Right renal pelvis (tissue), 4 donors: ENCODE data around the gene UNC50. TPM values are rescaled to one million over a fixed set of nuclear protein-coding genes. Genes with fewer than 3 reads are reported as not detected.

ENCODE experiments used
- DNase-seq, 4 donors: peaks; one replicate each; pipeline ENCODE4 v3.0.0-alpha.2; 2013; ENCODE audit warnings: low read depth in 4 of 4, low spot score in 3 of 4, missing footprints in 1 of 4
- polyA plus RNA-seq, 4 donors: library from polyadenylated mRNA; unstranded; fragments of 120-200 nt; gene quantifications; one replicate each; pipeline ENCODE4 v1.2.1, GENCODE V29; 2013; ENCODE audit not compliant: insufficient read length in 4 of 4

UNC50 gene
- polyA plus RNA-seq, 4 donors, result 71.7 to 84.8 (median 75.5) TPM

GRCh38 chr2:98607104-98607503, 1.3 kb upstream of the UNC50 start:
- DNase-seq, result no peak

- DNase-seq, result no peak
Observed at GRCh38 chr2:98607741-98608115, 661 bp upstream of the UNC50 start.

GRCh38 chr2:98608962-98609604, 694 bp downstream of the UNC50 start:
- peak in 2 of 4 donors; percentile 7 to 16 for DNase-seq

- no peak for DNase-seq
Observed at GRCh38 chr2:98614024-98614739, 5.8 kb downstream of the UNC50 start.

- DNase-seq, result no peak
Observed at GRCh38 chr2:98615481-98615880, 7.1 kb downstream of the UNC50 start.

GRCh38 chr2:98617149-98617548, 8.8 kb downstream of the UNC50 start:
- no peak for DNase-seq

GRCh38 chr2:98623657-98624056, 15.3 kb downstream of the UNC50 start:
- DNase-seq, result no peak

GRCh38 chr2:98632351-98632750, 24.0 kb downstream of the UNC50 start:
- DNase-seq, result no peak

- no peak for DNase-seq
Observed at GRCh38 chr2:98634406-98635092, 26.2 kb downstream of the UNC50 start.

GRCh38 chr2:98637401-98638147, 29.2 kb downstream of the UNC50 start:
- no peak for DNase-seq

- no peak for DNase-seq
Observed at GRCh38 chr2:98643496-98644100, 35.2 kb downstream of the UNC50 start.

GRCh38 chr2:98647636-98648035, 39.2 kb downstream of the UNC50 start:
- DNase-seq, result no peak

GRCh38 chr2:98648451-98648850, 40.1 kb downstream of the UNC50 start:
- no peak for DNase-seq

- peak; percentile 74 to 77 (median 76) for DNase-seq
Observed at GRCh38 chr2:98649135-98649991, 41.0 kb downstream of the UNC50 start.

- no peak for DNase-seq
Observed at GRCh38 chr2:98649992-98650375, 41.6 kb downstream of the UNC50 start.

GRCh38 chr2:98650998-98651397, 42.6 kb downstream of the UNC50 start:
- no peak for DNase-seq

GRCh38 chr2:98654699-98655495, 46.5 kb downstream of the UNC50 start:
- no peak for DNase-seq

- no peak for DNase-seq
Observed at GRCh38 chr2:98656800-98657199, 48.4 kb downstream of the UNC50 start.
